ENCODE results near the gene PREB. TPM values are rescaled to one million over a fixed set of nuclear protein-coding genes. Genes with fewer than 3 reads are reported as not detected.

The PREB gene
- total RNA-seq, 3 donors from 2014 or later = 51.5 to 113 (median 69.4) TPM

DNA sequence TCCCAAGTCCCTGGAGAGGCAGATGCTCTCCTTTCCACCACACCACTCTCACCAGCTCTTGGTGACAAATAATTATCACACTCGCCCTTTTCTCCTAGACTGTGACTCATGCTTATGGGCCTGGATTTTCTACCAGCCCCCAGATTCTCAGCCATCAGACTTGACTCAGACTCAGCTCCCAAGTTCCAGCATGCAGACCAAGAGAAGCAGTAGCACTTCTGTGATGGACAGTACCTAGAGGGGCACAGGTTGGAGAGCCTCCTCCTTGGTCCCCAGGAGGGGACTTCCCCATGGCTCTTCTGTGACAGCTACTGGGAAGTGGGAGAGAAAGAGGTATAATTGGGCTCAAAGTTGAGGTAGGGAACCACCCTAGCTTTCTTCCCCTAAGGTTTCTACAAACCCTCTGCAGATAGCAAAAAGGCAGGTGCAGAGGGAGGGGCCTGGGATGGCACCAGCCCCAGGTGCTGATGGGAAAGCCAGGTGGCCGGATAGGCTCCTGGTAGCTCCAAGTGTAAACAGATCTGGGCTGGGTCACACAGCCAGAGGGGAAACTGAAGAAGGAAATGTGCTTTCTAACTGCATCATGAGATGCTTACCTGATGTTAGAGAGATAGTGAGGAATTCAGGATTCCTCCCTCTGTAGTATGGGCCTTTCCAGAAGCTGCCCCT, 18.5 kb upstream of the PREB start:
- TF ChIP-seq POLR2A (IDR thresholded peaks at IDR 0.05) (no peak), POLR2AphosphoS5 (IDR thresholded peaks at IDR 0.05) (no peak)
- TF ChIP-seq, protein P1, sequence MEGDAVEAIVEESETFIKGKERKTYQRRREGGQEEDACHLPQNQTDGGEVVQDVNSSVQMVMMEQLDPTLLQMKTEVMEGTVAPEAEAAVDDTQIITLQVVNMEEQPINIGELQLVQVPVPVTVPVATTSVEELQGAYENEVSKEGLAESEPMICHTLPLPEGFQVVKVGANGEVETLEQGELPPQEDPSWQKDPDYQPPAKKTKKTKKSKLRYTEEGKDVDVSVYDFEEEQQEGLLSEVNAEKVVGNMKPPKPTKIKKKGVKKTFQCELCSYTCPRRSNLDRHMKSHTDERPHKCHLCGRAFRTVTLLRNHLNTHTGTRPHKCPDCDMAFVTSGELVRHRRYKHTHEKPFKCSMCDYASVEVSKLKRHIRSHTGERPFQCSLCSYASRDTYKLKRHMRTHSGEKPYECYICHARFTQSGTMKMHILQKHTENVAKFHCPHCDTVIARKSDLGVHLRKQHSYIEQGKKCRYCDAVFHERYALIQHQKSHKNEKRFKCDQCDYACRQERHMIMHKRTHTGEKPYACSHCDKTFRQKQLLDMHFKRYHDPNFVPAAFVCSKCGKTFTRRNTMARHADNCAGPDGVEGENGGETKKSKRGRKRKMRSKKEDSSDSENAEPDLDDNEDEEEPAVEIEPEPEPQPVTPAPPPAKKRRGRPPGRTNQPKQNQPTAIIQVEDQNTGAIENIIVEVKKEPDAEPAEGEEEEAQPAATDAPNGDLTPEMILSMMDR (IDR thresholded peaks at IDR 0.05) = no peak
- intact Hi-C loops (cut with DNase I; ENCODE audit: low total_unique reads) = no loop called here
- Histone ChIP-seq H3K36me3 (no peaks in the 10 kb centered on the region), H3K9me3 (no peaks in the 10 kb centered on the region), H3K27me3 (no peaks in the 10 kb centered on the region), H3K27ac (no peak overlapping the region), H3K4me3 (no peak overlapping the region), H3K4me1 (no peaks in the 10 kb centered on the region)
- no peak for DNase-seq (ENCODE audit: low spot score in 2 of 2)

DNA sequence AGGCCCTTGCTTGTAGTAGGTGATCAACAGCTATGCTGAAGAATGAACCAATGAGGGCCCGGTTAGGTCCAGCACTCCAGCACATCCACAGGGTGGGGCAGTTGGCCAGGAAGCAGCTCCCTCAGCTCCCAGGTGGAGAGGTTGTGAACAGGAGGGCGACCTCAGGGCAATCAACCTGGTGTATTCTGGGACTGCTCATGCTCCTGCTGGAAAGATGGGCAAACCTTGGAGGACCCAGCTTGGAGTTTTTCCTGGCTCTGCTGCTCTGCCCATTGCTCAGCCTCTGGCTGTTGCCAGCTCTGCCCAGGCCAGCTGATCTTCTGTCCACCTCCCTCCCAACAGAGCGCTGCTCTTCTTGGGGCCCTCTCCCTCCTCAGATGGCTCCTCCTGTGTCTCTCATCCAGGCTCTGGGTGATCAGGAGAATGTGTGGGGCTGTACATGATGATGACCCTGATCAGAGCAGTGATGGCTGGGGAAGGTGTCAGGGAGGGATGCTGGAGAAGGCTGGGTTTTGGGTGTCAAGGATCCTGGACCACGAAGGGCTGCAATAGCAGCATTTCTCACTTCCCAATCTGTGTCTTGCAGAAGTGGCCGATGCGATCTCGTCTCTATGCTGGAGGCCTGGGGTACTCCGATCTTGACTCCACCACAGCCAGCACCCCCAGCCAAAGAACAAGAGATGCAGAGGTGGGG, 17.8 kb upstream of the PREB start:
- Histone ChIP-seq H3K4me1 (no peaks in the 10 kb centered on the region), H3K4me3 (no peak overlapping the region), H3K27me3 (no peaks in the 10 kb centered on the region), H3K9me3 (no peaks in the 10 kb centered on the region), H3K27ac (no peak overlapping the region), H3K36me3 (no peaks in the 10 kb centered on the region)
- no peak for DNase-seq (ENCODE audit: low spot score in 2 of 2)
- TF ChIP-seq, protein P1 (IDR thresholded peaks at IDR 0.05) = no peak
- TF ChIP-seq POLR2AphosphoS5 (IDR thresholded peaks at IDR 0.05) = no peak
- TF ChIP-seq POLR2A (IDR thresholded peaks at IDR 0.05) = no peak
- intact Hi-C loops (cut with DNase I; ENCODE audit: low total_unique reads) = no loop called here

DNA sequence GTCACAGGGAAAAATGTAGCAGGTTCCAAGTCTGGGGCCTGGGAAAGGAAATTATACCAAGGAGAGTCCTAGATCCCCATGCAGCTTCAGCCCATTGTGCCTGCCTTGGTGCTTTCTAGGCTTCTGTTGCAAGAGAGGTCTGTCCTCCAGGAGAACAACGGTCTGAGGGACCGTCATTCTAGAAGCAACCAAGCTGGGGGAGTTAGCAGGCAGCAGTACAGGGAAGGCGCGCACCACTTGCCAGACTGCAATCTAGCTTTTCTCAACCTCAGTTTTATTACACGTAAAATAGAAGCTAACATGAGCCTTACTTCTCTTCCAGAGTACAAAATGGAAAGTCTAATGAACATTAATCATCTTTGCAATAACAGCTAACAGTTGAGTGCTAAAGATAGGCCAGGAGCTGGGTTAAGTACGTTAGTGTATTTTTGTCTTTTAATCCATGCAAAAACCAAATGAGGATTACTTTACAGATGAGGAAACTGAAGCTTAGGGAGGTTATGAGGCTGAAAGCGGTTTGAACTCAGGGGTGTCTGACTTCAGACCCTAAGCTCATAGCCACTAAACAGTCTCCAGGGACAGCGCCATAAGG, 16.3 kb upstream of the PREB start:
- DNase-seq (ENCODE audit: low spot score in 2 of 2) = no peak
- Histone ChIP-seq H3K27ac (no peak overlapping the region), H3K36me3 (no peaks in the 10 kb centered on the region)

GRCh38 chr2:27149570-27150405, 15.4 kb upstream of the PREB start:
- DNase-seq (ENCODE audit: low spot score in 2 of 2) = no peak
- no peak overlapping the region for H3K4me3 ChIP-seq
- no peaks in the 10 kb centered on the region for H3K36me3 ChIP-seq
- intact Hi-C loops (cut with DNase I; ENCODE audit: low total_unique reads) = no loop called here
- H3K4me1 ChIP-seq = no peaks in the 10 kb centered on the region
- TF ChIP-seq POLR2A (IDR thresholded peaks at IDR 0.05) (no peak), POLR2AphosphoS5 (IDR thresholded peaks at IDR 0.05) (no peak)
- TF ChIP-seq, protein P1 (IDR thresholded peaks at IDR 0.05) = no peak
- H3K9me3 ChIP-seq = no peaks in the 10 kb centered on the region
- no peaks in the 10 kb centered on the region for H3K27me3 ChIP-seq
- H3K27ac ChIP-seq = no peak overlapping the region

More for the DNA sequence above, 16.3 kb upstream of the PREB start:
- TF ChIP-seq POLR2A (IDR thresholded peaks at IDR 0.05) = no peak
- Histone ChIP-seq H3K27me3 (no peaks in the 10 kb centered on the region), H3K4me3 (no peak overlapping the region), H3K4me1 (no peaks in the 10 kb centered on the region), H3K9me3 (no peaks in the 10 kb centered on the region)
- intact Hi-C loops (cut with DNase I; ENCODE audit: low total_unique reads) = no loop called here

- Histone ChIP-seq H3K9me3 (no peaks in the 10 kb centered on the region), H3K4me1 (no peaks in the 10 kb centered on the region), H3K36me3 (no peaks in the 10 kb centered on the region), H3K4me3 (no peak within 1 kb of the TSS), H3K27me3 (no peaks in the 10 kb centered on the region), H3K27ac (no peak within 1 kb of the TSS)
- TF ChIP-seq, protein P1 (IDR thresholded peaks at IDR 0.05) = no peak
- TF ChIP-seq POLR2A (IDR thresholded peaks at IDR 0.05) (no peak), POLR2AphosphoS5 (IDR thresholded peaks at IDR 0.05) (no peak)
- DNase-seq (ENCODE audit: low spot score in 2 of 2) = no peak
- intact Hi-C loops (cut with DNase I; ENCODE audit: low total_unique reads) = no loop called here
Observed at GRCh38 chr2:27148801-27149439, 14.5 kb upstream of the PREB start, which contains the start of gene TCF23. TCF23 (plus strand) TSS chr2:27149004; CDS start chr2:27149134, 130 bp downstream.
